Liver (tissue), 9 donors: ENCODE data around the gene SLC35C1. TPM values are rescaled to one million over a fixed set of nuclear protein-coding genes. Genes with fewer than 3 reads are reported as not detected.

ENCODE experiments used
- DNase-seq: peaks from one replicate; pipeline ENCODE4 v3.0.0-alpha.2; 2017; ENCODE audit warnings: low spot score
- H3K27ac ChIP-seq, 2 donors: one replicate each; pipeline ENCODE4 v1.7.0; 2013; ENCODE audit warnings: inconsistent platforms in 2 of 2, low read length in 2 of 2, control low read depth in 1 of 2, low read depth in 1 of 2, mild to moderate bottlenecking in 1 of 2
- H3K27me3 ChIP-seq, 4 donors: one replicate each; pipeline versions ENCODE4 v1.6.1 to v1.7.0; 2013; ENCODE audit warnings: low read length in 3 of 4, inconsistent platforms in 1 of 4, mild to moderate bottlenecking in 1 of 4, moderate library complexity in 1 of 4; ENCODE audit not compliant: control insufficient read depth in 4 of 4, insufficient read depth in 4 of 4
- H3K36me3 ChIP-seq, 4 donors: one replicate each; pipeline versions ENCODE4 v1.6.1 to v1.7.0; 2013; ENCODE audit warnings: low read length in 3 of 4, mild to moderate bottlenecking in 3 of 4, low read depth in 1 of 4, moderate library complexity in 1 of 4; ENCODE audit not compliant: control insufficient read depth in 4 of 4, insufficient read depth in 3 of 4
- H3K4me1 ChIP-seq, 4 donors: one replicate each; pipeline versions ENCODE4 v1.6.1 to v1.7.0; 2013; ENCODE audit warnings: low read length in 3 of 4, mild to moderate bottlenecking in 3 of 4, moderate library complexity in 1 of 4; ENCODE audit not compliant: control insufficient read depth in 4 of 4, insufficient read depth in 4 of 4
- H3K4me3 ChIP-seq, 3 donors: one replicate each; pipeline versions ENCODE4 v1.6.1 to v1.7.0; 2013; ENCODE audit warnings: low read length in 3 of 3, control low read depth in 1 of 3, low read depth in 1 of 3, mild to moderate bottlenecking in 1 of 3
- H3K9ac ChIP-seq, 2 donors: one replicate each; pipeline ENCODE4 v1.7.0; 2013; ENCODE audit warnings: low read length in 2 of 2, mild to moderate bottlenecking in 2 of 2, moderate library complexity in 2 of 2, control low read depth in 1 of 2, low read depth in 1 of 2
- H3K9me3 ChIP-seq, 4 donors: one replicate each; pipeline versions ENCODE4 v1.6.1 to v1.7.0; 2013; ENCODE audit warnings: low read length in 3 of 4; ENCODE audit not compliant: control insufficient read depth in 4 of 4
- ATF3 ChIP-seq: IDR thresholded peaks from 2 replicates; pipeline ENCODE4 v1.6.1; 2016; ENCODE audit warnings: antibody characterized with exemption
- CTCF ChIP-seq: fragments of 150-350 bp; IDR thresholded peaks from 2 replicates; pipeline ENCODE4 v1.5.1; 2017; ENCODE audit warnings: improper control_type of control experiment, low read depth, low read length; ENCODE audit not compliant: missing input control
- EGR1 ChIP-seq, 2 donors: IDR thresholded peaks; 2 replicates each; pipeline ENCODE4 v1.6.1; 2016 to 2018; ENCODE audit warnings: antibody characterized with exemption in 2 of 2, low read depth in 2 of 2
- FOXA1 ChIP-seq: IDR thresholded peaks from 2 replicates; pipeline ENCODE4 v1.6.1; 2016; ENCODE audit warnings: antibody characterized with exemption
- FOXA2 ChIP-seq: IDR thresholded peaks from 2 replicates; pipeline ENCODE4 v1.6.1; 2016; ENCODE audit warnings: antibody characterized with exemption
- GABPA ChIP-seq, 2 donors: IDR thresholded peaks in 1 of 2; conservative IDR thresholded peaks in 1 of 2; 2 replicates each; pipeline ENCODE4 v1.6.1; 2016; ENCODE audit warnings: antibody characterized with exemption in 2 of 2, mild to moderate bottlenecking in 1 of 2, moderate library complexity in 1 of 2
- HNF4A ChIP-seq, 2 donors: conservative IDR thresholded peaks; 2 replicates each; pipeline ENCODE4 v1.6.1; 2016; ENCODE audit warnings: antibody characterized with exemption in 2 of 2, mild to moderate bottlenecking in 2 of 2
- HNF4G ChIP-seq: IDR thresholded peaks from 2 replicates; pipeline ENCODE4 v1.6.1; 2016; ENCODE audit warnings: antibody characterized with exemption
- JUND ChIP-seq, 2 donors: IDR thresholded peaks; 2 replicates each; pipeline ENCODE4 v1.6.1; 2016; ENCODE audit warnings: antibody characterized with exemption in 2 of 2
- MAX ChIP-seq: IDR thresholded peaks from 2 replicates; pipeline ENCODE4 v1.6.1; 2016; ENCODE audit warnings: antibody characterized with exemption
- RAD21 ChIP-seq, 2 donors: IDR thresholded peaks; 2 replicates each; pipeline ENCODE4 v1.6.1; 2016; ENCODE audit warnings: antibody characterized with exemption in 2 of 2, mild to moderate bottlenecking in 2 of 2
- REST ChIP-seq: IDR thresholded peaks from 2 replicates; pipeline ENCODE4 v1.6.1; 2016; ENCODE audit warnings: antibody characterized with exemption, mild to moderate bottlenecking
- RXRA ChIP-seq, 2 donors: IDR thresholded peaks; 2 replicates each; pipeline ENCODE4 v1.6.1; 2017 to 2018; ENCODE audit warnings: antibody characterized with exemption in 2 of 2, mild to moderate bottlenecking in 1 of 2
- SP1 ChIP-seq: IDR thresholded peaks from 2 replicates; pipeline ENCODE4 v1.6.1; 2018; ENCODE audit warnings: antibody characterized with exemption, mild to moderate bottlenecking
- TAF1 ChIP-seq: conservative IDR thresholded peaks from 2 replicates; pipeline ENCODE4 v1.6.1; 2016; ENCODE audit warnings: antibody characterized with exemption, mild to moderate bottlenecking
- YY1 ChIP-seq: IDR thresholded peaks from 2 replicates; pipeline ENCODE4 v1.6.1; 2016; ENCODE audit warnings: antibody characterized with exemption, mild to moderate bottlenecking
- ZBTB33 ChIP-seq: IDR thresholded peaks from 2 replicates; pipeline ENCODE4 v1.6.1; 2016; ENCODE audit warnings: antibody characterized with exemption
- WGBS: extraction: QIAGEN DNeasy Blood & Tissue Kit; methylation state at CpG from one replicate; pipeline ENCODE4 v1.1.7; 2013; 5-methylcytosine and 5-hydroxymethylcytosine counted together
- polyA plus RNA-seq, 2 donors: library from polyadenylated mRNA; stranded (reverse) in 1 of 2; unstranded in 1 of 2; fragments of 200-250 nt in 1 of 2; fragments of >200 nt in 1 of 2; fragmentation: Nextera tagmentation in 1 of 2; extraction: Ambion mirVana in 1 of 2; gene quantifications; one replicate each; pipeline versions ENCODE4 v1.2.1 to v1.2.3, GENCODE V29; 2013 to 2015
- total RNA-seq, 2 donors: library from RNA; depleted of rRNA; stranded (reverse); fragments of >200 nt; gene quantifications; one replicate each; pipeline ENCODE4 v1.2.3, GENCODE V29; 2014
- donor health status: healthy.
- donor health status: healthy.
- donor health status: healthy.
- donor health status: healthy.
- donor health status: healthy.

SLC35C1 gene
- total and polyA plus RNA-seq, 4 donors, result 2.5 to 82.0 (median 46.1) TPM

- Histone ChIP-seq H3K36me3 (no peaks in the 10 kb centered on the region), H3K4me3 (no peak overlapping the region), H3K9me3 (no peaks in the 10 kb centered on the region), H3K27me3 (no peaks in the 10 kb centered on the region), H3K27ac (no peak overlapping the region), H3K4me1 (peaks cover 0 to 16% (median 12%) of the 10 kb centered on the region in 4 donors), H3K9ac (no peak overlapping the region)
- no peak for DNase-seq
- 91% methylated on average over 5 of the region's 5 CpGs for WGBS
- TF ChIP-seq MAX, result no peak
- no peak for TF ChIP-seq REST
- TF ChIP-seq EGR1 (IDR thresholded peaks at IDR 0.05; ENCODE audit: low read depth in 2 of 2), result no peak
- TF ChIP-seq SP1, result no peak
- TF ChIP-seq FOXA2, result no peak
- TF ChIP-seq ZBTB33, result no peak
- no peak for TF ChIP-seq RAD21 (IDR thresholded peaks at IDR 0.05)
- no peak for TF ChIP-seq CTCF
- TF ChIP-seq HNF4G, result no peak
- no peak for TF ChIP-seq JUND (IDR thresholded peaks at IDR 0.05)
- TF ChIP-seq TAF1, result no peak
- no peak for TF ChIP-seq GABPA (IDR thresholded peaks at IDR 0.05 in 1 of 2, conservative IDR thresholded peaks at IDR 0.05 in 1 of 2)
- TF ChIP-seq FOXA1, result no peak
- no peak for TF ChIP-seq YY1
- no peak for TF ChIP-seq HNF4A (conservative IDR thresholded peaks at IDR 0.05)
Measured at GRCh38 chr11:45768486-45768885, 36.5 kb upstream of the SLC35C1 start.

- H3K9ac ChIP-seq, result no peak overlapping the region
- 94% methylated on average over 5 of the region's 5 CpGs for WGBS
- H3K4me1 ChIP-seq, result peaks cover 0 to 16% (median 12%) of the 10 kb centered on the region in 4 donors
- H3K27ac ChIP-seq, result no peak overlapping the region
- no peak for DNase-seq
- H3K9me3 ChIP-seq, result no peaks in the 10 kb centered on the region
- no peaks in the 10 kb centered on the region for H3K27me3 ChIP-seq
- no peaks in the 10 kb centered on the region for H3K36me3 ChIP-seq
- H3K4me3 ChIP-seq, result no peak overlapping the region
- TF ChIP-seq ATF3, result no peak
- TF ChIP-seq FOXA2, result no peak
- TF ChIP-seq CTCF, result no peak
- TF ChIP-seq RXRA (IDR thresholded peaks at IDR 0.05), result no peak
- no peak for TF ChIP-seq TAF1
- no peak for TF ChIP-seq HNF4G
- TF ChIP-seq REST, result no peak
- no peak for TF ChIP-seq GABPA (IDR thresholded peaks at IDR 0.05 in 1 of 2, conservative IDR thresholded peaks at IDR 0.05 in 1 of 2)
- TF ChIP-seq MAX, result no peak
Measured at GRCh38 chr11:45769960-45770359, 35.0 kb upstream of the SLC35C1 start.
